GM10248 (cell line): ENCODE measurements around the gene TMEM129.

Experiments used
- CTCF ChIA-PET: fragments of 300-600 bp; sonication (Branson Sonifier 250); formaldehyde crosslinking; extraction: SDS; loops from one replicate; lab custom pipeline; 2021; ENCODE audit warnings: antibody characterized with exemption; lab: Yijun Ruan, JAX
- POLR2A ChIA-PET: fragments of 350-650 bp; sonication (Branson Sonifier 250); formaldehyde crosslinking; extraction: SDS; loops from one replicate; lab custom pipeline; 2020; ENCODE audit warnings: antibody characterized with exemption; lab: Yijun Ruan, JAX
- DNase-seq: peaks from one replicate; pipeline ENCODE4 v3.0.0; 2012; ENCODE audit errors: extremely low spot score
- CTCF ChIP-seq: IDR thresholded peaks from 2 replicates; pipeline ENCODE4 v1.5.1; 2012; ENCODE audit warnings: mild to moderate bottlenecking, low read depth; ENCODE audit errors: extremely low read depth, missing control alignments, control extremely low read depth

The TMEM129 gene

DNA sequence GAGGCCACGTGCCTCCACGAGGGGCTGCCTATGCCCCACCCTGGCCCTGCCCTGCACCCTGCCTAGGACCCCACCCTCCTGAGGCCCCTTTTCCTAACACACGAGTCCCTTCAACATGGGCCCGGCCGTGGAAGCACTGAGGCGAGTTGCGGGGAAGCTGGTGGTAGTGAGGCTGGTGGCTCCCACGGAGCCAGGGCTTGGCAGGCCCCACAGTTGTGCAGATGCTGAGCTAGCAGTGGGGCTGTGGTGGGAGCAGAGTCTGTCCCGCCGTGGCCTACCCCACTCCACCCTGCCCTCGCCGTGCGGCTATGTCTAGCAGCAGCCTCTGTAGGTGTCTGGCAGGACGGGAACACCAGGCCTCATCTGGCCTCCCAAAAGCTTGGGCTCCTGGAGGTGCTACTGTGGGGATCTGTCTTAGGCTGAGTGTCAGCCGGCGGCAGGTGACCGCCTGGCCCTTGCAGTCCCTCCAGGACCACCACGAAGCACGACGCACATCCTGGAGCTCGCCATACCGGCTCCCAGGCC lies 19.0 kb upstream of the TMEM129 start:
- POLR2A ChIA-PET: no interaction called here
- TF ChIP-seq CTCF: no peak
- CTCF ChIA-PET: interaction anchor here (0.7 to 2.4 kb wide), 4 partner anchors 8 to 159 kb away, joined by 3 to 13 read pairs (median 4); no protein-coding TSS in a partner anchor

GRCh38 chr4:1739358-1739757 lies 18.2 kb upstream of the TMEM129 start:
- CTCF ChIA-PET: interaction anchor here (0.7 to 2.4 kb wide), 3 partner anchors 9 to 46 kb away, joined by 3 to 13 read pairs (median 4); no protein-coding TSS in a partner anchor
- no peak for TF ChIP-seq CTCF
- no peak for DNase-seq

More for the DNA sequence above, 19.0 kb upstream of the TMEM129 start:
- no peak for DNase-seq

DNA sequence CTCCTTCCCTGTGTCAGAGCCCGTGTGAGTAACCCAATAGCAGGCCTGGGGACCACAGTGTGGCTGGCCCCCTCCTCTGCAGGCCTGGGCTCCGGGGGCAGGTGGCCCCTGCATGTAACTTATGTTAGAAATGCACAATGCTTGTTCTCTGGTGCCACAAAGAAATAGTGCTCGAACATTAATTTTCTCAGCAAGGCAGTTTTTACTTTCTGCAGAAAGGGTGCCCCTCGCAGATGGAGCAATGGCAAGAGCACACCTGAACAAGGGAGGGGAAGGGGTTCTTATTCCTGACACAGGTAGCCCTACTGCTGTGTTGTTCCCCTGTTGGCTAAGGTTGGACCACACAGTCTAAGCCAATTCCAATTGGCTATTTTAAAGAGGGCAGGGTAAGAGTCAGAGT lies 17.3 kb upstream of the TMEM129 start:
- ChIA-PET POLR2A (no interaction called here), CTCF (interaction anchor here (1.6 kb wide), 1 partner anchor 10 kb away, joined by 11 read pairs; no protein-coding TSS in a partner anchor)
- TF ChIP-seq CTCF: no peak
- no peak for DNase-seq

More at GRCh38 chr4:1739358-1739757, 18.2 kb upstream of the TMEM129 start:
- POLR2A ChIA-PET: no interaction called here

DNA sequence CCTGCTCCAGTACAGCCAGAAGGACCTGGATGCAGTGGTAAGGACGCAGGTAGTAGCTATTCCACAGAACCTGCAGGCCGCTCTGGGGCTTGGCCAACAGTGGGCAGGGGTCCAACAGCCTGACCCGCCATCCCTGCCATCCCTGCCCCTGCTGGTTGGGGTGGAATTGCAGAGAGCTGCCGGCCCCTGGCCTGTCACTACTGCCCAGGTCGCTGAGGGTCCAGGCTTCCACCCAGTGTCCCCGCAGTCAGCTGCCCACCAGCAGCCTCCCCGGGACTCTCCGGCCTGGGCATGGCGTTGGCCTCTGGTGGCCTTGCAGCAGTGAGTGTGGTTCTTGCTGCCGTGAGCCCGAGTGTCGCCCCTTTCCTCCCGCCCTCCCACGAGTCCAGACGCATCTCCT lies 16.5 kb upstream of the TMEM129 start:
- CTCF ChIA-PET: interaction anchor here (1.6 kb wide), 1 partner anchor 10 kb away, joined by 11 read pairs; no protein-coding TSS in a partner anchor
- no peak for TF ChIP-seq CTCF
- DNase-seq: no peak
- POLR2A ChIA-PET: no interaction called here

GRCh38 chr4:1736812-1737211 lies 15.7 kb upstream of the TMEM129 start:
- TF ChIP-seq CTCF: no peak
- POLR2A ChIA-PET: interaction anchor here (0.7 kb wide), 1 partner anchor 730 kb away, joined by 6 read pairs; no protein-coding TSS in a partner anchor
- CTCF ChIA-PET: interaction anchor here (1.5 to 1.6 kb wide), 2 partner anchors 10 to 11 kb away, joined by 5 to 11 read pairs; no protein-coding TSS in a partner anchor
- no peak for DNase-seq

GRCh38 chr4:1735215-1735614 lies 14.1 kb upstream of the TMEM129 start:
- CTCF ChIA-PET: interaction anchor here (18.5 kb wide), 1 partner anchor 43 kb away, joined by 374 read pairs; no protein-coding TSS in a partner anchor
- no peak for TF ChIP-seq CTCF
- POLR2A ChIA-PET: no interaction called here
- DNase-seq: no peak
